Prostate gland (tissue), 2 donors: Measurements from ENCODE around the gene PHLPP1.

Source experiments
- CTCF ChIP-seq, 4 experiments: fragments of 200-600 bp in 2 of 4; fragments of 450-650 bp in 2 of 4; sonication (generic) in 2 of 4; IDR thresholded peaks; 1 replicate in 3 of 4; 2 replicates in 1 of 4; pipeline ENCODE4 v1.5.1; 2016 to 2019; ENCODE audit warnings: antibody characterized with exemption in 4 of 4, mild to moderate bottlenecking in 2 of 4, moderate library complexity in 2 of 4
- POLR2A ChIP-seq: fragments of 450-650 bp; IDR thresholded peaks from one replicate; pipeline ENCODE4 v1.6.1; 2016; ENCODE audit warnings: antibody characterized with exemption, mild to moderate bottlenecking

DNA sequence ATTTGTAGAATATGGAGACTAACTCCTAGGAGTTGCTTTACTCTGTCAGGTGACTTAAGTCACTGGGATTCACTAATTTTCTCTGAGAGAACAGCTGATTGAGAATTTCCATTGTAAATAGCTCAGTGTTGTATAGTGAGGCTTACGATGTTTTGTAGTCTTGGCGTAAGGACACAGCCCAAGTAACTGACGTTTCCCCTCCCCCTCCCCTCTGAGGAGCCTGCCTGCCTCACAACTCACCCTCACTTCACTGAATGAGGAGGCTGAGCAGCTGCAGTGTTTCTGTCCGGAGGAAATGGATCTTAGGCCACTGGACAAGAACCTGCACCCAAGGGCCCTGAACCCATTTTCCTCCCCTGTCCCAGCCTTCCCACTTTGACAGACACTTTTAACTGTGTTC, 264.6 kb downstream of the PHLPP1 start:
- TF ChIP-seq CTCF (IDR thresholded peaks at IDR 0.05) (no peak), POLR2A (no peak)
